ENCODE measurements around the gene RCC1. TPM values are rescaled to one million over a fixed set of nuclear protein-coding genes. Genes with fewer than 3 reads are reported as not detected.
"Not testable (repeated sequence)": the region's sequence is repeated elsewhere in the genome, so short reads cannot be mapped to it uniquely, and the experiment has no call there.

The RCC1 gene
- total RNA-seq, 5 donors from 2014 or later (not counting 1 experiment from before 2014, with no cell fraction given), result 13.1 to 23.2 (median 19.7) TPM

- H3K27me3 Mint-ChIP-seq; H3K4me3 Mint-ChIP-seq; H3K9me3 Mint-ChIP-seq; H3K27ac ChIP-seq (ENCODE audit: low read length); H3K4me3 ChIP-seq (ENCODE audit: control insufficient read depth in 1 of 2, extremely low read depth in 1 of 2, low read length in 1 of 2); POLR2A ChIA-PET; CTCF ChIA-PET; DNase-seq; H3K9me3 ChIP-seq; H3K27me3 ChIP-seq (replicated peaks in 1 of 2; ENCODE audit: control insufficient read depth in 2 of 2, extremely low read depth in 1 of 2, insufficient read depth in 2 of 2, low read length in 1 of 2); ATAC-seq (replicated peaks in 1 of 4): not testable (repeated sequence)
- Mint-ChIP-seq H3K36me3 (peaks cover 25% of the 10 kb centered on the region), H3K4me1 (peaks cover 48 to 57% (median 48%) of the 10 kb centered on the region in 3 donors), H3K27ac (peak overlapping the region; percentile 43 to 58)
- Histone ChIP-seq H3K36me3 (ENCODE audit: control insufficient read depth in 2 of 2, extremely low read depth in 1 of 2, insufficient read depth in 1 of 2, low read length in 1 of 2) (peaks cover 4 to 45% of the 10 kb centered on the region in 2 donors), H3K4me1 (ENCODE audit: control insufficient read depth in 1 of 2, extremely low read depth in 1 of 2, insufficient read depth in 2 of 2, low read length in 2 of 2) (peaks cover 21 to 56% of the 10 kb centered on the region in 2 experiments)
- WGBS (ENCODE audit: insufficient coverage), result 93% methylated on average over 3 of the region's 13 CpGs
Observed at GRCh38 chr1:28514445-28514933, 8.6 kb downstream of the RCC1 start.

GRCh38 chr1:28516518-28516956 lies 10.7 kb downstream of the RCC1 start:
- H3K27ac Mint-ChIP-seq, result peak overlapping the region; percentile 9 to 50
- H3K4me3 Mint-ChIP-seq, result peak overlapping the region in 1 of 3 donors; percentile 74
- H3K27ac ChIP-seq (ENCODE audit: low read length), result no peak overlapping the region
- H3K36me3 ChIP-seq (ENCODE audit: control insufficient read depth in 2 of 2, extremely low read depth in 1 of 2, insufficient read depth in 1 of 2, low read length in 1 of 2), result peaks cover 0 to 28% of the 10 kb centered on the region in 2 donors
- DNase-seq, result no peak
- CTCF ChIA-PET, result interaction anchor here (0.6 to 1.0 kb wide), 9 partner anchors 9 to 685 kb away, joined by 3 to 7 read pairs (median 5); partner anchors contain the start of genes RCC1 (in 1 of the 2) and TRNAU1AP (in 1 of the 2)
- H3K4me1 Mint-ChIP-seq, result peaks cover 32 to 42% (median 32%) of the 10 kb centered on the region in 3 donors
- no peaks in the 10 kb centered on the region for H3K9me3 ChIP-seq
- WGBS (ENCODE audit: insufficient coverage), result no CpG with 5 or more reads among the region's 1 CpG
- POLR2A ChIA-PET, result interaction anchor here (0.6 to 1.6 kb wide), 5 partner anchors 9 to 651 kb away, joined by 3 to 7 read pairs (median 4); no protein-coding TSS in a partner anchor
- no peaks in the 10 kb centered on the region for H3K9me3 Mint-ChIP-seq
- ATAC-seq (replicated peaks in 1 of 4), result no peak
- H3K27me3 ChIP-seq (replicated peaks in 1 of 2; ENCODE audit: control insufficient read depth in 2 of 2, extremely low read depth in 1 of 2, insufficient read depth in 2 of 2, low read length in 1 of 2), result no peaks in the 10 kb centered on the region
- H3K4me3 ChIP-seq (ENCODE audit: control insufficient read depth in 1 of 2, extremely low read depth in 1 of 2, low read length in 1 of 2), result no peak overlapping the region
- H3K36me3 Mint-ChIP-seq, result peaks cover 9% of the 10 kb centered on the region
- H3K4me1 ChIP-seq (ENCODE audit: control insufficient read depth in 1 of 2, extremely low read depth in 1 of 2, insufficient read depth in 2 of 2, low read length in 2 of 2), result peaks cover 5 to 36% of the 10 kb centered on the region in 2 experiments
- H3K27me3 Mint-ChIP-seq, result no peaks in the 10 kb centered on the region

DNA sequence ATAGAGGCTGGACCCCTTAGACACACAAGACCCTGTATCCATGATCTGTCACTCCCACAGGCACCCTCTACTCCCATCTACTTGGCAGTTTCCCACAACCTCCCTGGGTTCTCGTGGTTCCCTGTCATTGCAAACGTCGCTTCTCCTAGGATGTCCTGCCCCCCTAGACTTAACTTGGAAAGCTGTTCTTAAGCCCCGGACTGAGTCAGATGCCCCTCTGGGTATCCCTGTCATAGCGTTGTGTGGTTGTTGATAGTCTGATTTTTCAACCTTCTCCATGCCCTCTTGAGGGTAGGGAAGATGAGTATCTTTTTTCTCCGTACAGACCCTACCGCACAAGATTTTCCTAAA lies 11.8 kb downstream of the RCC1 start:
- H3K36me3 Mint-ChIP-seq, result peaks cover 7% of the 10 kb centered on the region
- ChIA-PET POLR2A (interaction anchor here in 1 of 2 donors (0.5 to 1.1 kb wide), 2 partner anchors 65 to 228 kb away, joined by 3 read pairs; no protein-coding TSS in a partner anchor), CTCF (interaction anchor here in 1 of 2 donors (1.0 to 1.2 kb wide), 2 partner anchors 10 to 62 kb away, joined by 3 to 6 read pairs; no protein-coding TSS in a partner anchor)
- no peaks in the 10 kb centered on the region for H3K27me3 Mint-ChIP-seq
- peak in 2 of 4 experiments; percentile 1 to 2 for ATAC-seq (replicated peaks in 1 of 4)
- peak overlapping the region; percentile 35 for H3K27ac ChIP-seq (ENCODE audit: low read length)
- DNase-seq, result no peak
- H3K4me3 ChIP-seq (ENCODE audit: control insufficient read depth in 1 of 2, extremely low read depth in 1 of 2, low read length in 1 of 2), result peak overlapping the region in 1 of 2 donors; percentile 52
- peak overlapping the region; percentile 76 to 78 for H3K27ac Mint-ChIP-seq
- peak overlapping the region; percentile 74 to 88 (median 80) for H3K4me3 Mint-ChIP-seq
- whole genome bisulfite sequencing (ENCODE audit: insufficient coverage), result 30% methylated on average over 2 of the region's 7 CpGs
- H3K4me1 ChIP-seq (ENCODE audit: control insufficient read depth in 1 of 2, extremely low read depth in 1 of 2, insufficient read depth in 2 of 2, low read length in 2 of 2), result peaks cover 2 to 28% of the 10 kb centered on the region in 2 experiments
- no peaks in the 10 kb centered on the region for H3K27me3 ChIP-seq (replicated peaks in 1 of 2; ENCODE audit: control insufficient read depth in 2 of 2, extremely low read depth in 1 of 2, insufficient read depth in 2 of 2, low read length in 1 of 2)
- H3K4me1 Mint-ChIP-seq, result peaks cover 26 to 38% (median 26%) of the 10 kb centered on the region in 3 donors
- no peaks in the 10 kb centered on the region for H3K9me3 ChIP-seq
- peaks cover 0 to 18% of the 10 kb centered on the region in 2 donors for H3K36me3 ChIP-seq (ENCODE audit: control insufficient read depth in 2 of 2, extremely low read depth in 1 of 2, insufficient read depth in 1 of 2, low read length in 1 of 2)
- no peaks in the 10 kb centered on the region for H3K9me3 Mint-ChIP-seq

GRCh38 chr1:28518000-28518744 lies 12.3 kb downstream of the RCC1 start:
- WGBS (ENCODE audit: insufficient coverage), result under 1% methylated on average over 90 of the region's 92 CpGs

DNA sequence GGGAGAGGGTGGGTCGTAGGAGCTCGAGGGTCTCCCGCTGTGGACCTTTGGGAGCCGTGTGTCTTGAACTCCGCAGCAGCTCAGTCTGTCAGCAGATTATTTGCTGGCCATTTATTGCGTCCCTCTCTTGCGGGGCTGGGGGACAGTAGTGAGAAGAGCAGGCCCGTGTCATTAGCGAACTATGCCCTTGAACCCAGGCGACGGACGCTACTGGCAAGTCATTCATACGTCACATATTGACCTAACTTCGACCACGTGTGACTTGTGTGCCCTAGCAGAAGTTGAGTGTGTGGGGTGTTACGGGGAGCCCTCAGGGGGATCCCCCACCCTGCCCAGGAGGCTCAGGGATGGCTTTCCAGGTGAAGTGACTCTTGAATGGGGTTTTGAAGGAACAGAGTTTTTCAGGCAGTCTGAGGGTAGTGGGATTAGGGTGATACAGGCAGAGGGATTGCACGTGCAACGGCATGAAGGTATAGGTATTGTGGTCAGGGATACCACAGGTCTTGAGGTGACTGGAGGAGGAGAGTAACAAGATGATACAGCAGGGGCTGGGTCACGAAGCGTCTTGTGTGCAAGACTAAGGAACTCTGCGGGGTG lies 13.0 kb downstream of the RCC1 start:
- Mint-ChIP-seq H3K27ac (peak overlapping the region; percentile 33 to 82), H3K4me1 (peaks cover 23 to 35% (median 23%) of the 10 kb centered on the region in 3 donors), H3K36me3 (peaks cover 5% of the 10 kb centered on the region), H3K9me3 (no peaks in the 10 kb centered on the region), H3K4me3 (peak overlapping the region; percentile 74 to 85 (median 84)), H3K27me3 (no peaks in the 10 kb centered on the region)
- Histone ChIP-seq H3K9me3 (no peaks in the 10 kb centered on the region), H3K4me1 (ENCODE audit: control insufficient read depth in 1 of 2, extremely low read depth in 1 of 2, insufficient read depth in 2 of 2, low read length in 2 of 2) (peaks cover 2 to 17% of the 10 kb centered on the region in 2 experiments), H3K27ac (ENCODE audit: low read length) (no peak overlapping the region), H3K4me3 (ENCODE audit: control insufficient read depth in 1 of 2, extremely low read depth in 1 of 2, low read length in 1 of 2) (peak overlapping the region; percentile 52 to 54), H3K27me3 (replicated peaks in 1 of 2; ENCODE audit: control insufficient read depth in 2 of 2, extremely low read depth in 1 of 2, insufficient read depth in 2 of 2, low read length in 1 of 2) (no peaks in the 10 kb centered on the region), H3K36me3 (ENCODE audit: control insufficient read depth in 2 of 2, extremely low read depth in 1 of 2, insufficient read depth in 1 of 2, low read length in 1 of 2) (peaks cover 0 to 11% of the 10 kb centered on the region in 2 donors)
- 0% methylated on average over 13 of the region's 21 CpGs for WGBS (ENCODE audit: insufficient coverage)
- ChIA-PET CTCF (interaction anchor here in 1 of 2 donors (0.7 to 1.2 kb wide), 2 partner anchors 13 to 61 kb away, joined by 3 to 6 read pairs; partner anchors contain the start of gene RCC1), POLR2A (interaction anchor here (0.5 to 1.0 kb wide), 2 partner anchors 124 kb away, joined by 6 to 10 read pairs; no protein-coding TSS in a partner anchor)
- peak in 1 of 4 experiments; percentile 5 for ATAC-seq (replicated peaks in 1 of 4)
- peak in 15 of 35 experiments; percentile 10 to 55 (median 25) for DNase-seq

More at GRCh38 chr1:28518000-28518744, 12.3 kb downstream of the RCC1 start:
- peak overlapping the region; percentile 74 to 88 (median 85) for H3K4me3 Mint-ChIP-seq
- H3K27me3 ChIP-seq (replicated peaks in 1 of 2; ENCODE audit: control insufficient read depth in 2 of 2, extremely low read depth in 1 of 2, insufficient read depth in 2 of 2, low read length in 1 of 2), result no peaks in the 10 kb centered on the region
- H3K27me3 Mint-ChIP-seq, result no peaks in the 10 kb centered on the region
- peak overlapping the region; percentile 76 to 82 for H3K27ac Mint-ChIP-seq
- peak; percentile 67 to 90 (median 80) for DNase-seq
- H3K9me3 ChIP-seq, result no peaks in the 10 kb centered on the region
- H3K4me1 Mint-ChIP-seq, result peaks cover 23 to 35% (median 23%) of the 10 kb centered on the region in 3 donors
- ChIA-PET POLR2A (interaction anchor here in 1 of 2 donors (0.5 kb wide), 1 partner anchor 125 kb away, joined by 10 read pairs; no protein-coding TSS in a partner anchor), CTCF (interaction anchor here in 1 of 2 donors (0.7 to 1.2 kb wide), 2 partner anchors 13 to 61 kb away, joined by 3 to 6 read pairs; partner anchors contain the start of gene RCC1)
- H3K36me3 Mint-ChIP-seq, result peaks cover 5% of the 10 kb centered on the region
- peaks cover 2 to 23% of the 10 kb centered on the region in 2 experiments for H3K4me1 ChIP-seq (ENCODE audit: control insufficient read depth in 1 of 2, extremely low read depth in 1 of 2, insufficient read depth in 2 of 2, low read length in 2 of 2)
- peaks cover 0 to 14% of the 10 kb centered on the region in 2 donors for H3K36me3 ChIP-seq (ENCODE audit: control insufficient read depth in 2 of 2, extremely low read depth in 1 of 2, insufficient read depth in 1 of 2, low read length in 1 of 2)
- ATAC-seq (replicated peaks in 1 of 4), result peak; percentile 82 to 92 (median 88)
- no peaks in the 10 kb centered on the region for H3K9me3 Mint-ChIP-seq
- peak overlapping the region; percentile 35 for H3K27ac ChIP-seq (ENCODE audit: low read length)
- peak overlapping the region; percentile 52 to 54 for H3K4me3 ChIP-seq (ENCODE audit: control insufficient read depth in 1 of 2, extremely low read depth in 1 of 2, low read length in 1 of 2)
